H9 (cell line): ENCODE measurements around the gene ATAD2B. TPM values are rescaled to one million over a fixed set of nuclear protein-coding genes. Genes with fewer than 3 reads are reported as not detected.

Experiments used
- DNase-seq: peaks from one replicate; pipeline ENCODE4 v3.0.0-alpha.2; 2017
- H2AFZ ChIP-seq: one replicate; pipeline ENCODE4 v1.6.1; 2013; ENCODE audit warnings: mild to moderate bottlenecking, low read length, control low read depth, moderate library complexity
- H2AK5ac ChIP-seq: 2 replicates; pipeline ENCODE4 v1.6.1; 2013; ENCODE audit warnings: low read length, control low read depth, mixed read lengths; ENCODE audit not compliant: insufficient read length
- H2BK120ac ChIP-seq: one replicate; pipeline ENCODE4 v1.6.1; 2013; ENCODE audit warnings: low read depth, mild to moderate bottlenecking, low read length, control low read depth, inconsistent platforms; ENCODE audit not compliant: poor library complexity, severe bottlenecking
- H2BK12ac ChIP-seq: 2 replicates; pipeline ENCODE4 v1.6.1; 2013; ENCODE audit warnings: low read length, control low read depth, mixed read lengths, low read depth; ENCODE audit not compliant: insufficient read length
- H2BK15ac ChIP-seq: 2 replicates; pipeline ENCODE4 v1.6.1; 2013; ENCODE audit warnings: low read depth, low read length, control low read depth
- H2BK20ac ChIP-seq: one replicate; pipeline ENCODE4 v1.6.1; 2013; ENCODE audit warnings: low read depth, mild to moderate bottlenecking, low read length, control low read depth, inconsistent platforms; ENCODE audit not compliant: poor library complexity, severe bottlenecking
- H2BK5ac ChIP-seq: 2 replicates; pipeline ENCODE4 v1.6.1; 2013; ENCODE audit warnings: low read length, control low read depth, mixed read lengths; ENCODE audit not compliant: insufficient read length
- H3K14ac ChIP-seq: 2 replicates; pipeline ENCODE4 v1.6.1; 2013; ENCODE audit warnings: low read length, control low read depth; ENCODE audit not compliant: insufficient read depth
- H3K18ac ChIP-seq: 2 replicates; pipeline ENCODE4 v1.6.1; 2013; ENCODE audit warnings: low read depth, mild to moderate bottlenecking, mixed read lengths, low read length, control low read depth; ENCODE audit not compliant: insufficient read length
- H3K23ac ChIP-seq: 2 replicates; pipeline ENCODE4 v1.6.1; 2013; ENCODE audit warnings: low read length, control low read depth, mixed read lengths, low read depth; ENCODE audit not compliant: insufficient read length
- H3K23me2 ChIP-seq: 2 replicates; pipeline ENCODE4 v1.6.1; 2013; ENCODE audit warnings: low read depth, mild to moderate bottlenecking, mixed read lengths, low read length, control low read depth; ENCODE audit not compliant: insufficient read length, poor library complexity, severe bottlenecking
- H3K27ac ChIP-seq: 2 replicates; pipeline ENCODE4 v1.5.1; 2013; ENCODE audit warnings: low read length, control low read depth, mixed read lengths, low read depth; ENCODE audit not compliant: insufficient read length
- H3K27me3 ChIP-seq: 2 replicates; pipeline ENCODE4 v1.6.1; 2013; ENCODE audit warnings: low read length, control low read depth, inconsistent platforms; ENCODE audit not compliant: insufficient read depth
- H3K4ac ChIP-seq: 2 replicates; pipeline ENCODE4 v1.6.1; 2013; ENCODE audit warnings: low read depth, mild to moderate bottlenecking, control low read depth, inconsistent platforms, low read length, moderate library complexity
- H3K4me1 ChIP-seq: 2 replicates; pipeline ENCODE4 v1.6.1; 2013; ENCODE audit warnings: low read length, control low read depth, inconsistent platforms; ENCODE audit not compliant: insufficient read depth
- H3K4me2 ChIP-seq: 2 replicates; pipeline ENCODE4 v1.6.1; 2013; ENCODE audit warnings: low read length, control low read depth, mixed read lengths; ENCODE audit not compliant: insufficient read length, insufficient read depth
- H3K56ac ChIP-seq: 2 replicates; pipeline ENCODE4 v1.6.1; 2013; ENCODE audit warnings: low read depth, mild to moderate bottlenecking, mixed read lengths, low read length, control low read depth; ENCODE audit not compliant: insufficient read length
- H3K79me1 ChIP-seq: 2 replicates; pipeline ENCODE4 v1.6.1; 2013; ENCODE audit warnings: low read depth, mild to moderate bottlenecking, moderate library complexity, low read length, control low read depth, inconsistent platforms; ENCODE audit not compliant: insufficient read depth, poor library complexity, severe bottlenecking
- H3K79me2 ChIP-seq: 2 replicates; pipeline ENCODE4 v1.6.1; 2013; ENCODE audit warnings: low read length, control low read depth, inconsistent platforms; ENCODE audit not compliant: insufficient read depth
- H3K9ac ChIP-seq: 2 replicates; pipeline ENCODE4 v1.6.1; 2013; ENCODE audit warnings: low read length, control low read depth, mixed read lengths; ENCODE audit not compliant: insufficient read length; ENCODE audit errors: extremely low read depth
- H3K9me3 ChIP-seq: one replicate; pipeline ENCODE4 v1.6.1; 2013; ENCODE audit warnings: low read depth, low read length, inconsistent platforms; ENCODE audit not compliant: control insufficient read depth
- H3T11ph ChIP-seq: one replicate; pipeline ENCODE4 v1.6.1; 2013; ENCODE audit warnings: mild to moderate bottlenecking, low read length, control low read depth, inconsistent platforms
- H4K20me1 ChIP-seq: one replicate; pipeline ENCODE4 v1.6.1; 2013; ENCODE audit not compliant: control insufficient read depth, insufficient read length, insufficient read depth
- H4K5ac ChIP-seq: 2 replicates; pipeline ENCODE4 v1.6.1; 2013; ENCODE audit warnings: low read depth, mild to moderate bottlenecking, mixed read lengths, low read length, control low read depth; ENCODE audit not compliant: insufficient read length
- H4K8ac ChIP-seq: replicated peaks from 2 replicates; pipeline ENCODE4 v1.6.1; 2013; ENCODE audit warnings: low read length, control low read depth, mixed read lengths, low read depth; ENCODE audit not compliant: insufficient read length
- H4K91ac ChIP-seq: 2 replicates; pipeline ENCODE4 v1.6.1; 2013; ENCODE audit warnings: low read depth, mild to moderate bottlenecking, moderate library complexity, mixed read lengths, low read length, control low read depth; ENCODE audit not compliant: insufficient read length
- H3K27ac Mint-ChIP-seq, 3 experiments: 2 replicates in 2 of 3; 3 replicates in 1 of 3; pipeline ENCODE4 v1.8.0; 2020 to 2021; ENCODE audit warnings: mixed read lengths in 3 of 3, mild to moderate bottlenecking in 1 of 3, moderate library complexity in 1 of 3
- H3K27me3 Mint-ChIP-seq: 2 replicates; pipeline ENCODE4 v1.8.0; 2021; ENCODE audit warnings: low read depth, mild to moderate bottlenecking, moderate library complexity, mixed read lengths
- H3K36me3 Mint-ChIP-seq, 3 experiments: 2 replicates in 2 of 3; 3 replicates in 1 of 3; pipeline ENCODE4 v1.8.0; 2020 to 2021; ENCODE audit warnings: low read depth in 3 of 3, mixed read lengths in 3 of 3; ENCODE audit not compliant: insufficient read depth in 1 of 3
- H3K4me1 Mint-ChIP-seq, 2 experiments: 2 replicates each; pipeline ENCODE4 v1.8.0; 2020; ENCODE audit warnings: mixed read lengths in 2 of 2
- H3K4me3 Mint-ChIP-seq, 2 experiments: 2 replicates in 1 of 2; 3 replicates in 1 of 2; pipeline ENCODE4 v1.8.0; 2020 to 2021; ENCODE audit warnings: mild to moderate bottlenecking in 2 of 2, mixed read lengths in 2 of 2, moderate library complexity in 1 of 2
- H3K9me3 Mint-ChIP-seq, 2 experiments: 2 replicates in 1 of 2; 3 replicates in 1 of 2; pipeline ENCODE4 v1.8.0; 2020; ENCODE audit warnings: mild to moderate bottlenecking in 2 of 2, mixed read lengths in 2 of 2, moderate library complexity in 1 of 2
- whole genome bisulfite sequencing: extraction: QIAGEN DNeasy Blood & Tissue Kit; methylation state at CpG from one replicate; pipeline ENCODE4 v1.1.7; 2013; ENCODE audit warnings: missing lambda C conversion rate, low lambda C conversion rate, mixed read lengths; ENCODE audit not compliant: insufficient read length; ENCODE audit errors: extremely low coverage; 5-methylcytosine and 5-hydroxymethylcytosine counted together
- total RNA-seq: library from RNA; stranded (reverse); gene quantifications from 2 replicates; pipeline ENCODE4 v1.2.1, GENCODE V29; 2021
- TF ChIP-seq, protein P1 (sequence below): fragments of 200-600 bp; sonication (generic); conservative IDR thresholded peaks from 3 replicates; pipeline ENCODE4 v1.8.0; 2021; ENCODE audit warnings: antibody characterized with exemption, mild to moderate bottlenecking

ATAD2B gene
- total RNA-seq, 1 experiment from 2014 or later: 21.4 TPM

- H3T11ph ChIP-seq: no peak overlapping the region
- no peak for DNase-seq
- no peak overlapping the region for H3K4me2 ChIP-seq
- H3K4ac ChIP-seq: no peak overlapping the region
- H3K23ac ChIP-seq: no peak overlapping the region
- H4K8ac ChIP-seq: no peak overlapping the region
- no peaks in the 10 kb centered on the region for H3K27me3 ChIP-seq
- no peak overlapping the region for H3K14ac ChIP-seq
- H3K9me3 ChIP-seq: no peaks in the 10 kb centered on the region
- Mint-ChIP-seq H3K36me3 (peaks cover 0 to 7% (median 5%) of the 10 kb centered on the region in 3 experiments; a peak in 2 of 7 replicates), H3K27ac (peak overlapping the region in 1 of 3 experiments; percentile 67; a peak in 1 of 7 replicates), H3K4me3 (no peak overlapping the region), H3K4me1 (no peaks in the 10 kb centered on the region), H3K9me3 (no peaks in the 10 kb centered on the region), H3K27me3 (no peaks in the 10 kb centered on the region)
- H3K9ac ChIP-seq: no peak overlapping the region
- no peak overlapping the region for H2BK15ac ChIP-seq
- H3K18ac ChIP-seq: no peak overlapping the region
- H3K56ac ChIP-seq: no peak overlapping the region
- no peaks in the 10 kb centered on the region for H4K20me1 ChIP-seq
- H3K27ac ChIP-seq: no peak overlapping the region
- H2BK5ac ChIP-seq: no peak overlapping the region
- no CpG with 5 or more reads among the region's 1 CpG for WGBS
- TF ChIP-seq, protein P1, sequence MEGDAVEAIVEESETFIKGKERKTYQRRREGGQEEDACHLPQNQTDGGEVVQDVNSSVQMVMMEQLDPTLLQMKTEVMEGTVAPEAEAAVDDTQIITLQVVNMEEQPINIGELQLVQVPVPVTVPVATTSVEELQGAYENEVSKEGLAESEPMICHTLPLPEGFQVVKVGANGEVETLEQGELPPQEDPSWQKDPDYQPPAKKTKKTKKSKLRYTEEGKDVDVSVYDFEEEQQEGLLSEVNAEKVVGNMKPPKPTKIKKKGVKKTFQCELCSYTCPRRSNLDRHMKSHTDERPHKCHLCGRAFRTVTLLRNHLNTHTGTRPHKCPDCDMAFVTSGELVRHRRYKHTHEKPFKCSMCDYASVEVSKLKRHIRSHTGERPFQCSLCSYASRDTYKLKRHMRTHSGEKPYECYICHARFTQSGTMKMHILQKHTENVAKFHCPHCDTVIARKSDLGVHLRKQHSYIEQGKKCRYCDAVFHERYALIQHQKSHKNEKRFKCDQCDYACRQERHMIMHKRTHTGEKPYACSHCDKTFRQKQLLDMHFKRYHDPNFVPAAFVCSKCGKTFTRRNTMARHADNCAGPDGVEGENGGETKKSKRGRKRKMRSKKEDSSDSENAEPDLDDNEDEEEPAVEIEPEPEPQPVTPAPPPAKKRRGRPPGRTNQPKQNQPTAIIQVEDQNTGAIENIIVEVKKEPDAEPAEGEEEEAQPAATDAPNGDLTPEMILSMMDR: no peak
- H2BK20ac ChIP-seq: no peak overlapping the region
- H2AK5ac ChIP-seq: no peak overlapping the region
- H3K23me2 ChIP-seq: no peaks in the 10 kb centered on the region
- H3K79me1 ChIP-seq: no peaks in the 10 kb centered on the region
- H4K91ac ChIP-seq: no peak overlapping the region
- no peak overlapping the region for H2BK120ac ChIP-seq
- H2AFZ ChIP-seq: no peak overlapping the region
- no peaks in the 10 kb centered on the region for H3K4me1 ChIP-seq
- H2BK12ac ChIP-seq: no peak overlapping the region
- H4K5ac ChIP-seq: no peak overlapping the region
- no peaks in the 10 kb centered on the region for H3K79me2 ChIP-seq
Measured at GRCh38 chr2:23827287-23827686, 99.6 kb downstream of the ATAD2B start.
